SIG-M5 treated with dmso at 0.1 percent for 504 hours (cell line): ENCODE data around the gene CEP295NL.
"Not testable (repeated sequence)": the region's sequence is repeated elsewhere in the genome, so short reads cannot be mapped to it uniquely, and the experiment has no call there.

Experiments
- DNase-seq: peaks from one replicate; lab custom pipeline; 2025; ENCODE audit not compliant: unreplicated experiment; lab: John Stamatoyannopoulos, UW

CEP295NL gene

GRCh38 chr17:78891406-78892061 is 11.5 kb downstream of the CEP295NL start:
- DNase-seq = no peak

GRCh38 chr17:78890498-78890897 is 12.5 kb downstream of the CEP295NL start:
- DNase-seq = peak; percentile 99

- not testable (repeated sequence) for DNase-seq
These were observed 12.9 kb downstream of the CEP295NL start for GRCh38 chr17:78890096-78890495.

GRCh38 chr17:78889531-78889930 is 13.5 kb downstream of the CEP295NL start:
- peak; percentile 16 for DNase-seq

GRCh38 chr17:78888941-78889518 is 14.0 kb downstream of the CEP295NL start:
- DNase-seq = no peak

- DNase-seq = no peak
These were observed 16.0 kb downstream of the CEP295NL start for GRCh38 chr17:78886954-78887353.

GRCh38 chr17:78885956-78886355 is 17.0 kb downstream of the CEP295NL start:
- DNase-seq = no peak

GRCh38 chr17:78884876-78885667 is 17.9 kb downstream of the CEP295NL start:
- DNase-seq = no peak

- DNase-seq = no peak
These were observed 18.7 kb downstream of the CEP295NL start for GRCh38 chr17:78884148-78884825.

- no peak for DNase-seq
These were observed 19.4 kb downstream of the CEP295NL start for GRCh38 chr17:78883533-78884131.

- DNase-seq = no peak
These were observed 19.9 kb downstream of the CEP295NL start for GRCh38 chr17:78883089-78883532.

- no peak for DNase-seq
These were observed 20.4 kb downstream of the CEP295NL start for GRCh38 chr17:78882540-78883088.

GRCh38 chr17:78879635-78880186 is 23.3 kb downstream of the CEP295NL start:
- no peak for DNase-seq

- no peak for DNase-seq
These were observed 24.0 kb downstream of the CEP295NL start for GRCh38 chr17:78878871-78879527.

GRCh38 chr17:78878261-78878660 is 24.7 kb downstream of the CEP295NL start:
- DNase-seq = no peak

- DNase-seq = not testable (repeated sequence)
These were observed 26.0 kb downstream of the CEP295NL start for GRCh38 chr17:78876954-78877517.

- DNase-seq = no peak
These were observed 26.9 kb downstream of the CEP295NL start for GRCh38 chr17:78876094-78876597.

- DNase-seq = no peak
These were observed 27.5 kb downstream of the CEP295NL start for GRCh38 chr17:78875363-78876093.
